Liver (tissue), 9 donors: ENCODE results near the gene SUPT5H. TPM values are rescaled to one million over a fixed set of nuclear protein-coding genes. Genes with fewer than 3 reads are reported as not detected.
A peak's percentile ranks its signal among the peaks of the same experiment; 100 is the strongest.

ENCODE experiments used
- DNase-seq: peaks from one replicate; pipeline ENCODE4 v3.0.0-alpha.2; 2017; ENCODE audit warnings: low spot score
- H3K27ac ChIP-seq, 2 donors: one replicate each; pipeline ENCODE4 v1.7.0; 2013; ENCODE audit warnings: inconsistent platforms in 2 of 2, low read length in 2 of 2, control low read depth in 1 of 2, low read depth in 1 of 2, mild to moderate bottlenecking in 1 of 2
- H3K27me3 ChIP-seq, 4 donors: one replicate each; pipeline versions ENCODE4 v1.6.1 to v1.7.0; 2013; ENCODE audit warnings: low read length in 3 of 4, inconsistent platforms in 1 of 4, mild to moderate bottlenecking in 1 of 4, moderate library complexity in 1 of 4; ENCODE audit not compliant: control insufficient read depth in 4 of 4, insufficient read depth in 4 of 4
- H3K36me3 ChIP-seq, 4 donors: one replicate each; pipeline versions ENCODE4 v1.6.1 to v1.7.0; 2013; ENCODE audit warnings: low read length in 3 of 4, mild to moderate bottlenecking in 3 of 4, low read depth in 1 of 4, moderate library complexity in 1 of 4; ENCODE audit not compliant: control insufficient read depth in 4 of 4, insufficient read depth in 3 of 4
- H3K4me1 ChIP-seq, 4 donors: one replicate each; pipeline versions ENCODE4 v1.6.1 to v1.7.0; 2013; ENCODE audit warnings: low read length in 3 of 4, mild to moderate bottlenecking in 3 of 4, moderate library complexity in 1 of 4; ENCODE audit not compliant: control insufficient read depth in 4 of 4, insufficient read depth in 4 of 4
- H3K4me3 ChIP-seq, 3 donors: one replicate each; pipeline versions ENCODE4 v1.6.1 to v1.7.0; 2013; ENCODE audit warnings: low read length in 3 of 3, control low read depth in 1 of 3, low read depth in 1 of 3, mild to moderate bottlenecking in 1 of 3
- H3K9ac ChIP-seq, 2 donors: one replicate each; pipeline ENCODE4 v1.7.0; 2013; ENCODE audit warnings: low read length in 2 of 2, mild to moderate bottlenecking in 2 of 2, moderate library complexity in 2 of 2, control low read depth in 1 of 2, low read depth in 1 of 2
- H3K9me3 ChIP-seq, 4 donors: one replicate each; pipeline versions ENCODE4 v1.6.1 to v1.7.0; 2013; ENCODE audit warnings: low read length in 3 of 4; ENCODE audit not compliant: control insufficient read depth in 4 of 4
- EGR1 ChIP-seq, 2 donors: IDR thresholded peaks; 2 replicates each; pipeline ENCODE4 v1.6.1; 2016 to 2018; ENCODE audit warnings: antibody characterized with exemption in 2 of 2, low read depth in 2 of 2
- FOXA1 ChIP-seq: IDR thresholded peaks from 2 replicates; pipeline ENCODE4 v1.6.1; 2016; ENCODE audit warnings: antibody characterized with exemption
- FOXA2 ChIP-seq: IDR thresholded peaks from 2 replicates; pipeline ENCODE4 v1.6.1; 2016; ENCODE audit warnings: antibody characterized with exemption
- GABPA ChIP-seq, 2 donors: IDR thresholded peaks in 1 of 2; conservative IDR thresholded peaks in 1 of 2; 2 replicates each; pipeline ENCODE4 v1.6.1; 2016; ENCODE audit warnings: antibody characterized with exemption in 2 of 2, mild to moderate bottlenecking in 1 of 2, moderate library complexity in 1 of 2
- HNF4A ChIP-seq, 2 donors: conservative IDR thresholded peaks; 2 replicates each; pipeline ENCODE4 v1.6.1; 2016; ENCODE audit warnings: antibody characterized with exemption in 2 of 2, mild to moderate bottlenecking in 2 of 2
- HNF4G ChIP-seq: IDR thresholded peaks from 2 replicates; pipeline ENCODE4 v1.6.1; 2016; ENCODE audit warnings: antibody characterized with exemption
- JUND ChIP-seq, 2 donors: IDR thresholded peaks; 2 replicates each; pipeline ENCODE4 v1.6.1; 2016; ENCODE audit warnings: antibody characterized with exemption in 2 of 2
- NR2F2 ChIP-seq: IDR thresholded peaks from 2 replicates; pipeline ENCODE4 v1.6.1; 2016; ENCODE audit warnings: antibody characterized with exemption
- RAD21 ChIP-seq, 2 donors: IDR thresholded peaks; 2 replicates each; pipeline ENCODE4 v1.6.1; 2016; ENCODE audit warnings: antibody characterized with exemption in 2 of 2, mild to moderate bottlenecking in 2 of 2
- RXRA ChIP-seq, 2 donors: IDR thresholded peaks; 2 replicates each; pipeline ENCODE4 v1.6.1; 2017 to 2018; ENCODE audit warnings: antibody characterized with exemption in 2 of 2, mild to moderate bottlenecking in 1 of 2
- SP1 ChIP-seq: IDR thresholded peaks from 2 replicates; pipeline ENCODE4 v1.6.1; 2018; ENCODE audit warnings: antibody characterized with exemption, mild to moderate bottlenecking
- TAF1 ChIP-seq: conservative IDR thresholded peaks from 2 replicates; pipeline ENCODE4 v1.6.1; 2016; ENCODE audit warnings: antibody characterized with exemption, mild to moderate bottlenecking
- YY1 ChIP-seq: IDR thresholded peaks from 2 replicates; pipeline ENCODE4 v1.6.1; 2016; ENCODE audit warnings: antibody characterized with exemption, mild to moderate bottlenecking
- ZBTB33 ChIP-seq: IDR thresholded peaks from 2 replicates; pipeline ENCODE4 v1.6.1; 2016; ENCODE audit warnings: antibody characterized with exemption
- WGBS: extraction: QIAGEN DNeasy Blood & Tissue Kit; methylation state at CpG from one replicate; pipeline ENCODE4 v1.1.7; 2013; 5-methylcytosine and 5-hydroxymethylcytosine counted together
- polyA plus RNA-seq, 2 donors: library from polyadenylated mRNA; stranded (reverse) in 1 of 2; unstranded in 1 of 2; fragments of 200-250 nt in 1 of 2; fragments of >200 nt in 1 of 2; fragmentation: Nextera tagmentation in 1 of 2; extraction: Ambion mirVana in 1 of 2; gene quantifications; one replicate each; pipeline versions ENCODE4 v1.2.1 to v1.2.3, GENCODE V29; 2013 to 2015
- total RNA-seq, 2 donors: library from RNA; depleted of rRNA; stranded (reverse); fragments of >200 nt; gene quantifications; one replicate each; pipeline ENCODE4 v1.2.3, GENCODE V29; 2014
- TF ChIP-seq, protein P1 (sequence below): IDR thresholded peaks from 2 replicates; pipeline ENCODE4 v1.6.1; 2016; ENCODE audit warnings: antibody characterized with exemption
- TF ChIP-seq, protein P2 (sequence below): IDR thresholded peaks from 2 replicates; pipeline ENCODE4 v1.6.1; 2016; ENCODE audit warnings: antibody characterized with exemption, mild to moderate bottlenecking
- TF ChIP-seq, protein P3 (sequence below): IDR thresholded peaks from 2 replicates; pipeline ENCODE4 v1.6.1; 2016; ENCODE audit warnings: antibody characterized with exemption
- TF ChIP-seq, protein P4 (sequence below): fragments of 150-350 bp; IDR thresholded peaks from 2 replicates; pipeline ENCODE4 v1.5.1; 2017; ENCODE audit warnings: improper control_type of control experiment, low read depth, low read length; ENCODE audit not compliant: missing input control
- donor health status: healthy.
- donor health status: healthy.
- donor health status: healthy.
- donor health status: healthy.
- donor health status: healthy.

SUPT5H gene
- total and polyA plus RNA-seq, 4 donors, result 19.3 to 52.5 (median 45.2) TPM

- Histone ChIP-seq H3K9ac (peak within 1 kb of the TSS; percentile 64 to 98), H3K27me3 (no peaks in the 10 kb centered on the region), H3K27ac (peak within 1 kb of the TSS; percentile 89 to 98), H3K9me3 (no peaks in the 10 kb centered on the region), H3K4me3 (peak within 1 kb of the TSS; percentile 15 to 94 (median 80)), H3K36me3 (peaks cover 0 to 9% (median 0%) of the 10 kb centered on the region in 4 donors), H3K4me1 (peaks cover 5 to 32% (median 11%) of the 10 kb centered on the region in 4 donors)
- TF ChIP-seq FOXA1 (peak; percentile 54), GABPA (IDR thresholded peaks at IDR 0.05 in 1 of 2, conservative IDR thresholded peaks at IDR 0.05 in 1 of 2) (peak; percentile 65 to 84), RAD21 (IDR thresholded peaks at IDR 0.05) (peak; percentile 46 to 62), TAF1 (no peak), RXRA (IDR thresholded peaks at IDR 0.05) (peak; percentile 45 to 51), JUND (IDR thresholded peaks at IDR 0.05) (peak in 1 of 2 donors; percentile 79), HNF4A (conservative IDR thresholded peaks at IDR 0.05) (peak; percentile 69 to 70), ZBTB33 (peak; percentile 95), FOXA2 (peak; percentile 18), EGR1 (IDR thresholded peaks at IDR 0.05; ENCODE audit: low read depth in 2 of 2) (peak; percentile 13 to 55), HNF4G (no peak), SP1 (peak; percentile 87), YY1 (peak; percentile 27), NR2F2 (peak; percentile 57)
- TF ChIP-seq, protein P1, sequence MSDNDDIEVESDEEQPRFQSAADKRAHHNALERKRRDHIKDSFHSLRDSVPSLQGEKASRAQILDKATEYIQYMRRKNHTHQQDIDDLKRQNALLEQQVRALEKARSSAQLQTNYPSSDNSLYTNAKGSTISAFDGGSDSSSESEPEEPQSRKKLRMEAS, result peak; percentile 79
- TF ChIP-seq, protein P2, sequence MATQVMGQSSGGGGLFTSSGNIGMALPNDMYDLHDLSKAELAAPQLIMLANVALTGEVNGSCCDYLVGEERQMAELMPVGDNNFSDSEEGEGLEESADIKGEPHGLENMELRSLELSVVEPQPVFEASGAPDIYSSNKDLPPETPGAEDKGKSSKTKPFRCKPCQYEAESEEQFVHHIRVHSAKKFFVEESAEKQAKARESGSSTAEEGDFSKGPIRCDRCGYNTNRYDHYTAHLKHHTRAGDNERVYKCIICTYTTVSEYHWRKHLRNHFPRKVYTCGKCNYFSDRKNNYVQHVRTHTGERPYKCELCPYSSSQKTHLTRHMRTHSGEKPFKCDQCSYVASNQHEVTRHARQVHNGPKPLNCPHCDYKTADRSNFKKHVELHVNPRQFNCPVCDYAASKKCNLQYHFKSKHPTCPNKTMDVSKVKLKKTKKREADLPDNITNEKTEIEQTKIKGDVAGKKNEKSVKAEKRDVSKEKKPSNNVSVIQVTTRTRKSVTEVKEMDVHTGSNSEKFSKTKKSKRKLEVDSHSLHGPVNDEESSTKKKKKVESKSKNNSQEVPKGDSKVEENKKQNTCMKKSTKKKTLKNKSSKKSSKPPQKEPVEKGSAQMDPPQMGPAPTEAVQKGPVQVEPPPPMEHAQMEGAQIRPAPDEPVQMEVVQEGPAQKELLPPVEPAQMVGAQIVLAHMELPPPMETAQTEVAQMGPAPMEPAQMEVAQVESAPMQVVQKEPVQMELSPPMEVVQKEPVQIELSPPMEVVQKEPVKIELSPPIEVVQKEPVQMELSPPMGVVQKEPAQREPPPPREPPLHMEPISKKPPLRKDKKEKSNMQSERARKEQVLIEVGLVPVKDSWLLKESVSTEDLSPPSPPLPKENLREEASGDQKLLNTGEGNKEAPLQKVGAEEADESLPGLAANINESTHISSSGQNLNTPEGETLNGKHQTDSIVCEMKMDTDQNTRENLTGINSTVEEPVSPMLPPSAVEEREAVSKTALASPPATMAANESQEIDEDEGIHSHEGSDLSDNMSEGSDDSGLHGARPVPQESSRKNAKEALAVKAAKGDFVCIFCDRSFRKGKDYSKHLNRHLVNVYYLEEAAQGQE, result peak; percentile 52
- TF ChIP-seq, protein P3, sequence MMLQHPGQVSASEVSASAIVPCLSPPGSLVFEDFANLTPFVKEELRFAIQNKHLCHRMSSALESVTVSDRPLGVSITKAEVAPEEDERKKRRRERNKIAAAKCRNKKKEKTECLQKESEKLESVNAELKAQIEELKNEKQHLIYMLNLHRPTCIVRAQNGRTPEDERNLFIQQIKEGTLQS, result peak; percentile 99
- TF ChIP-seq, protein P4, sequence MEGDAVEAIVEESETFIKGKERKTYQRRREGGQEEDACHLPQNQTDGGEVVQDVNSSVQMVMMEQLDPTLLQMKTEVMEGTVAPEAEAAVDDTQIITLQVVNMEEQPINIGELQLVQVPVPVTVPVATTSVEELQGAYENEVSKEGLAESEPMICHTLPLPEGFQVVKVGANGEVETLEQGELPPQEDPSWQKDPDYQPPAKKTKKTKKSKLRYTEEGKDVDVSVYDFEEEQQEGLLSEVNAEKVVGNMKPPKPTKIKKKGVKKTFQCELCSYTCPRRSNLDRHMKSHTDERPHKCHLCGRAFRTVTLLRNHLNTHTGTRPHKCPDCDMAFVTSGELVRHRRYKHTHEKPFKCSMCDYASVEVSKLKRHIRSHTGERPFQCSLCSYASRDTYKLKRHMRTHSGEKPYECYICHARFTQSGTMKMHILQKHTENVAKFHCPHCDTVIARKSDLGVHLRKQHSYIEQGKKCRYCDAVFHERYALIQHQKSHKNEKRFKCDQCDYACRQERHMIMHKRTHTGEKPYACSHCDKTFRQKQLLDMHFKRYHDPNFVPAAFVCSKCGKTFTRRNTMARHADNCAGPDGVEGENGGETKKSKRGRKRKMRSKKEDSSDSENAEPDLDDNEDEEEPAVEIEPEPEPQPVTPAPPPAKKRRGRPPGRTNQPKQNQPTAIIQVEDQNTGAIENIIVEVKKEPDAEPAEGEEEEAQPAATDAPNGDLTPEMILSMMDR, result peak; percentile 65
- WGBS, result under 1% methylated on average over 60 of the region's 60 CpGs
- peak; percentile 98 for DNase-seq
These were observed 33.1 kb upstream of the SUPT5H start, which contains the start of gene PLEKHG2 for GRCh38 chr19:39412100-39412866. Gene PLEKHG2 (plus strand): TSS chr19:39412669. CDS start chr19:39414087, 1,418 bp downstream.
